Spleen (tissue), 11 donors: Measurements from ENCODE around the gene FOXP1. TPM values are rescaled to one million over a fixed set of nuclear protein-coding genes. Genes with fewer than 3 reads are reported as not detected.
A peak's percentile ranks its signal among the peaks of the same experiment; 100 is the strongest.

Experiments
- DNase-seq: peaks from one replicate; pipeline ENCODE4 v3.0.0-alpha.2; 2020
- H3K27ac ChIP-seq, 8 donors: fragments of 200-600 bp; sonication (generic) in 7 of 8; 1 replicate in 4 of 8; 2 replicates in 4 of 8; pipeline versions ENCODE4 v1.5.0 to v1.8.0; 2016 to 2021; ENCODE audit warnings: inconsistent platforms in 4 of 8, mild to moderate bottlenecking in 4 of 8, moderate library complexity in 1 of 8
- H3K27me3 ChIP-seq, 7 donors: fragments of 200-600 bp; sonication (generic) in 6 of 7; replicated peaks in 1 of 7; 1 replicate in 4 of 7; 2 replicates in 3 of 7; pipeline versions ENCODE4 v1.5.0 to v1.8.0; 2016 to 2021; ENCODE audit warnings: inconsistent platforms in 3 of 7, mild to moderate bottlenecking in 1 of 7
- H3K36me3 ChIP-seq, 6 donors: fragments of 200-600 bp; sonication (generic) in 5 of 6; 1 replicate in 4 of 6; 2 replicates in 2 of 6; pipeline versions ENCODE4 v1.5.0 to v1.8.0; 2016 to 2021; ENCODE audit warnings: inconsistent platforms in 2 of 6
- H3K4me1 ChIP-seq, 6 donors: fragments of 200-600 bp; sonication (generic) in 5 of 6; 1 replicate in 3 of 6; 2 replicates in 3 of 6; pipeline versions ENCODE4 v1.5.0 to v1.8.0; 2016 to 2021; ENCODE audit warnings: inconsistent platforms in 3 of 6
- H3K4me3 ChIP-seq, 8 donors: fragments of 200-600 bp; sonication (generic) in 7 of 8; 1 replicate in 4 of 8; 2 replicates in 4 of 8; pipeline versions ENCODE4 v1.5.0 to v1.8.0; 2016 to 2021; ENCODE audit warnings: inconsistent platforms in 4 of 8, mild to moderate bottlenecking in 4 of 8, moderate library complexity in 2 of 8
- H3K9me3 ChIP-seq, 8 donors: fragments of 200-600 bp; sonication (generic) in 7 of 8; 1 replicate in 4 of 8; 2 replicates in 4 of 8; pipeline versions ENCODE4 v1.5.0 to v1.8.0; 2016 to 2021; ENCODE audit warnings: inconsistent platforms in 4 of 8
- CTCF ChIP-seq, 11 experiments: fragments of 200-600 bp in 7 of 11; fragments of 450-650 bp in 4 of 11; sonication (generic) in 4 of 11; IDR thresholded peaks in 8 of 11; conservative IDR thresholded peaks in 3 of 11; 1 replicate in 7 of 11; 2 replicates in 4 of 11; pipeline versions ENCODE4 v1.4.0 to v1.8.0; 2016 to 2021; ENCODE audit warnings: antibody characterized with exemption in 11 of 11, inconsistent platforms in 4 of 11, mild to moderate bottlenecking in 1 of 11
- POLR2A ChIP-seq, 3 donors: fragments of 450-650 bp; IDR thresholded peaks; one replicate each; pipeline ENCODE4 v1.5.1; 2017; ENCODE audit warnings: antibody characterized with exemption in 3 of 3, mild to moderate bottlenecking in 1 of 3
- POLR2AphosphoS5 ChIP-seq, 3 donors: sonication (generic); formaldehyde crosslinking; IDR thresholded peaks; one replicate each; pipeline ENCODE4 v1.5.1; 2017; ENCODE audit warnings: antibody characterized with exemption in 3 of 3
- WGBS, 5 donors: extraction: QIAGEN DNeasy Blood & Tissue Kit in 3 of 5; methylation state at CpG; one replicate each; pipeline versions ENCODE4 v1.1.5 to v1.1.7; 2013 to 2018; 5-methylcytosine and 5-hydroxymethylcytosine counted together
- intact Hi-C: fragments of 100-400 bp; cut with DNase I; formaldehyde crosslinking; loops from one replicate; pipeline ENCODE4 v1.15.0; 2023; ENCODE audit warnings: low total_unique reads
- polyA plus RNA-seq, 3 donors: library from polyadenylated mRNA; stranded (reverse); fragments of 200-250 nt; gene quantifications; one replicate each; pipeline ENCODE4 v1.2.1, GENCODE V29; 2013
- total RNA-seq, 7 donors: library from RNA; depleted of rRNA in 3 of 7; stranded (reverse); fragments of >200 nt in 3 of 7; fragmentation: NEBNext Ultra II Directional in 4 of 7; extraction: Animal tissue kit (Norgen Biotek cat#: 25700) in 4 of 7; gene quantifications; one replicate each; pipeline versions ENCODE4 v1.1.0 to v1.2.1, GENCODE V29; 2016 to 2021
- donor health status: healthy with polysubstance abuse.
- donor health status: DM: no; HTN: no; CAD: no; lungs with moderate emphysema.
- donor health status: DM: no; HTN: no; CAD: no.
- donor health status: Bipolar disorder and iron deficiency.
- donor health status: healthy.
- donor health status: DM: no; HTN: no; CAD: no.
- donor health status: DM: yes; HTN: yes; CAD: no.

The FOXP1 gene
- total and polyA plus RNA-seq, 10 donors = 11.1 to 202 (median 153) TPM

- no peaks in the 10 kb centered on the region for H3K9me3 ChIP-seq
Observed at GRCh38 chr3:71208211-71209095, 375.1 kb downstream of the FOXP1 start.

GRCh38 chr3:71207632-71208031, 375.9 kb downstream of the FOXP1 start:
- H3K36me3 ChIP-seq = no peaks in the 10 kb centered on the region
- no peak overlapping the region for H3K4me3 ChIP-seq
- intact Hi-C loops = no loop called here
- H3K27ac ChIP-seq = no peak overlapping the region
- WGBS, 5 donors = 86 to 96% (median 92%) methylated on average over 3 of the region's 3 CpGs
- TF ChIP-seq POLR2A (IDR thresholded peaks at IDR 0.05) = no peak
- peaks cover 0 to 78% (median 33%) of the 10 kb centered on the region in 6 donors for H3K4me1 ChIP-seq
- no peaks in the 10 kb centered on the region for H3K27me3 ChIP-seq
- H3K9me3 ChIP-seq = no peaks in the 10 kb centered on the region
- no peak for DNase-seq

More at GRCh38 chr3:71208211-71209095, 375.1 kb downstream of the FOXP1 start:
- H3K27ac ChIP-seq = peak overlapping the region in 2 of 8 donors; percentile 9 to 87
- no peaks in the 10 kb centered on the region for H3K36me3 ChIP-seq
- H3K4me1 ChIP-seq = peaks cover 0 to 70% (median 33%) of the 10 kb centered on the region in 6 donors
- 57 to 61% (median 60%) methylated on average over 6 of the region's 6 CpGs for WGBS, 5 donors
- intact Hi-C loops = no loop called here
- H3K27me3 ChIP-seq = no peaks in the 10 kb centered on the region
- TF ChIP-seq POLR2AphosphoS5 (IDR thresholded peaks at IDR 0.05) = no peak
- no peak for TF ChIP-seq POLR2A (IDR thresholded peaks at IDR 0.05)
- TF ChIP-seq CTCF (IDR thresholded peaks at IDR 0.05 in 8 of 11, conservative IDR thresholded peaks at IDR 0.05 in 3 of 11) = no peak
- H3K4me3 ChIP-seq = no peak overlapping the region
- no peak for DNase-seq

- intact Hi-C loops = no loop called here
- H3K27ac ChIP-seq = no peak overlapping the region
- H3K9me3 ChIP-seq = no peaks in the 10 kb centered on the region
- peaks cover 0 to 88% (median 32%) of the 10 kb centered on the region in 6 donors for H3K4me1 ChIP-seq
- WGBS, 5 donors = 78 to 89% (median 88%) methylated on average over 10 of the region's 10 CpGs
- no peak for TF ChIP-seq POLR2AphosphoS5 (IDR thresholded peaks at IDR 0.05)
- no peak for TF ChIP-seq POLR2A (IDR thresholded peaks at IDR 0.05)
- no peak for TF ChIP-seq CTCF (IDR thresholded peaks at IDR 0.05 in 8 of 11, conservative IDR thresholded peaks at IDR 0.05 in 3 of 11)
- DNase-seq = no peak
- H3K27me3 ChIP-seq = no peaks in the 10 kb centered on the region
- no peaks in the 10 kb centered on the region for H3K36me3 ChIP-seq
- H3K4me3 ChIP-seq = no peak overlapping the region
Observed at GRCh38 chr3:71206305-71207165, 377.0 kb downstream of the FOXP1 start.

GRCh38 chr3:71203727-71204488, 379.6 kb downstream of the FOXP1 start:
- Histone ChIP-seq H3K9me3 (no peaks in the 10 kb centered on the region), H3K4me1 (peaks cover 0 to 68% (median 8%) of the 10 kb centered on the region in 6 donors), H3K4me3 (no peak overlapping the region), H3K27me3 (no peaks in the 10 kb centered on the region), H3K36me3 (no peaks in the 10 kb centered on the region), H3K27ac (no peak overlapping the region)
- intact Hi-C loops = no loop called here
- TF ChIP-seq POLR2A (IDR thresholded peaks at IDR 0.05) = no peak
- no peak for TF ChIP-seq CTCF (IDR thresholded peaks at IDR 0.05 in 8 of 11, conservative IDR thresholded peaks at IDR 0.05 in 3 of 11)
- TF ChIP-seq POLR2AphosphoS5 (IDR thresholded peaks at IDR 0.05) = no peak
- no peak for DNase-seq
- 86 to 94% (median 87%) methylated on average over 4 of the region's 4 CpGs for WGBS, 5 donors
